SU-DHL-6 (cell line): Measurements from ENCODE around the gene EXOSC10.
"Not testable (repeated sequence)": the region's sequence is repeated elsewhere in the genome, so short reads cannot be mapped to it uniquely, and the experiment has no call there.

Experiments used
- CTCF ChIP-seq: fragments of 200-600 bp; sonication (generic); IDR thresholded peaks from one replicate; pipeline ENCODE4 v1.5.1; 2017; ENCODE audit warnings: antibody characterized with exemption, mild to moderate bottlenecking, low read length, moderate library complexity; ENCODE audit not compliant: insufficient read depth, poor library complexity, severe bottlenecking
- EZH2phosphoT487 ChIP-seq: fragments of 200-600 bp; sonication (generic), shearing (Covaris generic); conservative IDR thresholded peaks from 2 replicates; pipeline ENCODE4 v1.6.1; 2018; ENCODE audit warnings: mild to moderate bottlenecking, antibody characterized with exemption, low read length, moderate library complexity, mixed read lengths

- TF ChIP-seq EZH2phosphoT487, CTCF: not testable (repeated sequence)
Observed at GRCh38 chr1:11063937-11064537, 35.6 kb downstream of the EXOSC10 start.
